Germinal center (tissue), 1 donor: ENCODE data around the gene TRAPPC8.
"Not testable (repeated sequence)": the region's sequence is repeated elsewhere in the genome, so short reads cannot be mapped to it uniquely, and the experiment has no call there.

ENCODE experiments used
- DNase-seq: peaks from one replicate; pipeline ENCODE4 v3.0.0; 2012; ENCODE audit warnings: mixed read lengths, low spot score

The TRAPPC8 gene

GRCh38 chr18:31863103-31863502 is 79.8 kb downstream of the TRAPPC8 start:
- no peak for DNase-seq

- DNase-seq: no peak
Observed at GRCh38 chr18:31860488-31860887, 82.4 kb downstream of the TRAPPC8 start.

- no peak for DNase-seq
Observed at GRCh38 chr18:31857526-31858106, 85.3 kb downstream of the TRAPPC8 start.

- no peak for DNase-seq
Observed at GRCh38 chr18:31850844-31851243, 92.1 kb downstream of the TRAPPC8 start.

GRCh38 chr18:31840499-31840898 is 102.4 kb downstream of the TRAPPC8 start:
- no peak for DNase-seq

GRCh38 chr18:31837879-31838278 is 105.0 kb downstream of the TRAPPC8 start:
- no peak for DNase-seq

GRCh38 chr18:31835528-31836133 is 107.3 kb downstream of the TRAPPC8 start:
- no peak for DNase-seq

- DNase-seq: no peak
Observed at GRCh38 chr18:31831903-31832302, 111.0 kb downstream of the TRAPPC8 start.

- no peak for DNase-seq
Observed at GRCh38 chr18:31830686-31831085, 112.2 kb downstream of the TRAPPC8 start.

GRCh38 chr18:31828613-31829012 is 114.3 kb downstream of the TRAPPC8 start:
- no peak for DNase-seq

GRCh38 chr18:31826673-31827325 is 116.1 kb downstream of the TRAPPC8 start:
- not testable (repeated sequence) for DNase-seq

- DNase-seq: no peak
Observed at GRCh38 chr18:31825772-31826171, 117.2 kb downstream of the TRAPPC8 start.

- DNase-seq: no peak
Observed at GRCh38 chr18:31821545-31822171, 121.3 kb downstream of the TRAPPC8 start.

- DNase-seq: no peak
Observed at GRCh38 chr18:31819925-31820229, 123.1 kb downstream of the TRAPPC8 start.

- DNase-seq: peak; percentile 8
Observed at GRCh38 chr18:31819106-31819924, 123.6 kb downstream of the TRAPPC8 start.

GRCh38 chr18:31814132-31814531 is 128.8 kb downstream of the TRAPPC8 start:
- DNase-seq: no peak

- not testable (repeated sequence) for DNase-seq
Observed at GRCh38 chr18:31810336-31811130, 132.4 kb downstream of the TRAPPC8 start.

- not testable (repeated sequence) for DNase-seq
Observed at GRCh38 chr18:31809049-31809448, 133.9 kb downstream of the TRAPPC8 start.

- no peak for DNase-seq
Observed at GRCh38 chr18:31801078-31801477, 141.8 kb downstream of the TRAPPC8 start.

- DNase-seq: not testable (repeated sequence)
Observed at GRCh38 chr18:31799257-31799656, 143.7 kb downstream of the TRAPPC8 start.

- DNase-seq: no peak
Observed at GRCh38 chr18:31798399-31798798, 144.5 kb downstream of the TRAPPC8 start.

GRCh38 chr18:31795747-31796146 is 147.2 kb downstream of the TRAPPC8 start:
- DNase-seq: no peak
